HS-5 (cell line): ENCODE results near the gene SEC22C.

Experiments
- DNase-seq: peaks from one replicate; pipeline ENCODE4 v3.0.0-alpha.2; 2012; ENCODE audit warnings: low read depth

SEC22C gene

DNA sequence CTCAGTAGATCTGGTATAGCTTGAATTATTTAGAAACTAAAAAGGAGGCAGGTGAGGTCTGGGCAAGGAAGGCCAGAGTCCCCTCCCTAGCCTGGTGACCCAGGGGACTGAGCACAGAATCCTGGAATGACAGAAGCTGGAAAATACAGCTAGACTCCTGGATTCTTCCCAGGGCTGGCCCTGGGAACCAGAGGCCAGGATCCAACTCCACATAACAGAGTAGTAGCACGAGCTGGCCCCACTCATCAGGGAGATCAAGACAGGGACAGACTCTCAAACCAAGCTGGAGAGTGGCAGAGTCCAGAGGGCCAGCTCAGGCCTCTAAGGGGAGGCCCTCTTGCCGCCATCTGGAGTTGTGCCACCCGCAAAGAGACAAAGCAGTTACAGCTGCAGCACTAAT lies 68.6 kb downstream of the SEC22C start:
- no peak for DNase-seq

DNA sequence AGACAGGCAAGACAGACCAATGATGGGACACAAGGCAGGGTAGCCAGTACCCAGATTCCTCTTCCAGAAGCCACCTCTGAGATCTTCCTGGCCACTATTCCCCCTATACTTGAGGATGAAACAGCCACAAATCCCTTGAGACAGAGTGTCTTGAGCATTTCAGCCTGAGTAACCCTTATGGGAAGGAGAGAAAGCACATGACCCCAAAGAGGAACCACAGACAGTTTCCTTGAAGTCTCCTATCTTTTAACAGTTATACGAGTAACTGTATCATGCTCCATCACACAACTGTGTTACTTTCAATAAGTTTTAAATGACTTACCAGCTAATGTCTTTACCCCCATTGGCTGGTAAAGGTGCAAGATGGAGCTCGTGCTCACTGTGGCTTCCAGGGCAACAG lies 70.0 kb downstream of the SEC22C start:
- DNase-seq, result no peak

DNA sequence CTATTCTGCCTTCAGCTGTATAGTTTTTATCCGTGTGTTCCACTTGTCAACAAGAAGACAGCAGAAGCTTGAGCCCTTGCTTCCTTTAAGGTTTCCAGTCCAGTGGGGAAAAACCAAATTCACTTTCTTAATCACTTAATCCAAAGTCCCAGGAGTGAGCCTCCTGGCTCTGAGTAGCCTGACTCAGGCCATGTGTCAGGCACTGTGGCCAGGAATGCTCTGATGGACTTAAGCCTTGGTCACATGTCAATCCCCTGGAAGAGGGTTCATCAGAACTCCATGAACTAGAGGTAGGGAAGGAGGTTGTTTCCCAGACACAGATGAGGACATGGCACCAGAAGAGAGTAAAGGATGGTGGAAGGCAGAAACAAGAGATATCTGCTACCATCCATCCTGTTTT lies 70.6 kb downstream of the SEC22C start:
- no peak for DNase-seq

DNA sequence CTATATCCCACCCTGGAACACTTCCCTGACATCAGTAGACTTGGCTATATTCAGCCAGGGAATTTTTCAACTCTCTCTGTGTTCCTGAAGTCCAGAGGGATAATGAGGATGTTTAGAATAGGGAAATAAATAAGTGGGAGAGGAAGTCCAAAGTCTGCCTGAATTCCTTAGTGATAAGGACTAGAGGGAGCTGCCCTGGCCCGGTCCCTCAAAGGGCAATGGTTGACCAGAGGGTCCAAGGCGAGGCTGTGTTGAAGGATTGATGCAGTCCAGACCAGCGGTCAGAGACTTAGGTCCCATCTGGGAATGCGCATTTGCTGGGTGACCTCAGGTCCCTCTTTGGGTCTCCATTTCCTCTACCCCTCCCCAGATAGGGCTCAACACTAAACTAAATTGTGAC lies 71.4 kb downstream of the SEC22C start:
- DNase-seq, result no peak

DNA sequence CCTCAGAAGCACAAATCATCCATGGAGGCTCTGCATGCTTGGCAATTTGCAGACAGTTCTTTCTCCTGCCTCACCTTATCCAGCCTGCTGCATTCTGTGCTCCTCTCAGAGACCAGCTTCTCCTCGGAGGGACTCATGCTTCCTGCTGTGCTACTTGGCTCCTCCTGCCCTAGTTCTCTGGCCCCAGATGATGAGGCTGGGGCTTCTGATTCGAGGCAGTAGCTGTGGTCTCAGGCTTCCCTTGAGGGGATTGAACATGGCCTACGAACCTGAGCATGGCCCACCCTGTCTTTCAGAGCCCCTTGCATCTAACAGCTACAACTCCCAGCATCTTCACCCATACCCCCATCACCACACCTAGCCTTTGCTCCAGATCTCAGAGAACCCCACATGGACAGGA lies 72.7 kb downstream of the SEC22C start:
- DNase-seq, result no peak

DNA sequence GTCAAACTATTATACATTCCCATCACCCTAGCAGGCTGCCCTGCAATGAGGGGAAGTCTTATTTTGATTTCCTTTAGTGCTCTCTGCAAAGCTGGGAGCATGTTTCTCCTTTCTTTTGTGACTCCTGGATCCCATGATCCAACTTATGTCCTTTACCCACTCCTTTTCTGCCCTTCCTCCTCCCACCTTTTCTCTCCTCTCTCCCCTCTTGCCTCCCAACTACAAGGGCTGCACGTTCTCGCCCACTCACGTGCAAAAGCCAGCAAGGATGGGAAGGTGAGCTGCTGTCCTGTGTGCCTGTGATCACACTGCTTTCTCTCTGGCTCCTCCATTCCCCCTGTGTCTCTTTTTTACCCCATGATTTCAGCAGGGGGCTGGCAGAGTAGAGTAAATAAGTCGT lies 73.2 kb downstream of the SEC22C start:
- DNase-seq, result no peak

DNA sequence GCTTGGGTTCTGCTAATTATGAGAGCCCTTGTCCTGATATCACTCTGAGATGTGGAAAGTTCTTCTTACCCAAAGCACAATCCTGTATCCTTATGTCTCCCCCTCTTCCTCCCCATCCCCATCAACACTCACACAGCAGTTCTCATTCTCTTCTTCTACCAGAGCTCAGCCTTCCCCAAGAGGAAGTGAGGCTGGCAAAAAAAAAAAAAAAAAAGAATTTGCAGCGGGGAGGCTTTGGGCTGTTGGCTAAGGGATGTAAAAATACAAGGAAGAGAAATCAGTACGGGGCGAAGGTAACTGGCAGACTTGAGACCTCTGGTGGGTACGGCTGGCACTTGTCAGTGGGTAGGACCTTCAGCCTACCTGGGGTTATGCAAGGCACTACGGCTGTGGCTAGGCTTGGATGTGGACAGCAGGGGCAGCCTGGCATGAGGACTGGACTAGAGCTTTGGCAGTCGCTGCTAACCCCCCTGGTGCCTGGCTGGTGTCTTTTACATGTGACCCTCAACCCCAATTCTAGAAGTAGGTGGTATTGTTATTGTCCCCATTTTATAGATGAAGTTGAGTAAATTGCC lies 73.9 kb downstream of the SEC22C start:
- DNase-seq, result no peak

DNA sequence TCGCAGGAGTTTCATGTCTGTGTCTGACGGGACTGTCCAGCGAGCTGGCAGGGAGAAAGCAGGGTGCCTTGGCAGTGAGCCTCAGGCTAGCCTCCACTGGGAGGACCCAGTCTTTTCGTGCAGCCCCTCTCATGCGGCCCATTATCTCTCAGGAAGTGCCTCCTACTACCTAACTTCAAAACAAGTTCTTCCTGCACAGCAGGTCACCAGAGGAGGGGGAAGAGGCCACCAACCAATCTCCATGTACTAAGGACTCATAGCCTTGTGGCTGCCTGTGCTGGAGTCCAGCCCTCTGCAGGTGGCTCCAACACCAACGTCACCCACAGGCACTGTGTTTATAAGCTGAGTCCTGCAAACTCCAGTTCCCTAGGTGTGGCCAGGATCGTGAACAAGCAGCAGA lies 74.5 kb downstream of the SEC22C start:
- no peak for DNase-seq

DNA sequence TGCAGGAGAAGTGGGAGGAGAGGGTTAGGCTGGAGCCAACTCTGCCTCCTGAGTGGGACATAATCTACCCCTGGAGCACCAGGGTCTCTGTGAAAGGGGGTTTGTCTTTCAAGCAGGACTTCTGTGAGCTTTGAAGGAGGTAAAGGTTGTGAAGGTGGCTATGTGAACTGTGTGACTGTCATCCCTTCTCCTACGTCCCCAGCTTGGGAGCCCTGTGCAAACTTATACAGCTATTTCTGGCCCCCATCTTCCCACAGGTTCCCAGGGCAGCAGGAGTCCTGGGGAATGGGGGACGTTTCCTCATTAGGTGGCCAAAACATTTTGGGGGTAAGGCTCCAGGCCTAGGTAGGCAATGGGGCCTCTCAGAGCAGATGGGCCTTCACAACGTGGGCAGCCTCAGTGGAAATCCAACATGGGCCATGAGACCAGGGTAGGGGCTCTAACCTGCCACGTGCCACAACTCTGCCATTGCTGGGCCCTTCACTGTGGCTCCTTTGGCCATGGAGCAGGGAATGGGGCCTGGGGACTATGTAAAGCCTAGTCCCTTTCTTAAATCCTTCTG lies 75.8 kb downstream of the SEC22C start:
- no peak for DNase-seq

DNA sequence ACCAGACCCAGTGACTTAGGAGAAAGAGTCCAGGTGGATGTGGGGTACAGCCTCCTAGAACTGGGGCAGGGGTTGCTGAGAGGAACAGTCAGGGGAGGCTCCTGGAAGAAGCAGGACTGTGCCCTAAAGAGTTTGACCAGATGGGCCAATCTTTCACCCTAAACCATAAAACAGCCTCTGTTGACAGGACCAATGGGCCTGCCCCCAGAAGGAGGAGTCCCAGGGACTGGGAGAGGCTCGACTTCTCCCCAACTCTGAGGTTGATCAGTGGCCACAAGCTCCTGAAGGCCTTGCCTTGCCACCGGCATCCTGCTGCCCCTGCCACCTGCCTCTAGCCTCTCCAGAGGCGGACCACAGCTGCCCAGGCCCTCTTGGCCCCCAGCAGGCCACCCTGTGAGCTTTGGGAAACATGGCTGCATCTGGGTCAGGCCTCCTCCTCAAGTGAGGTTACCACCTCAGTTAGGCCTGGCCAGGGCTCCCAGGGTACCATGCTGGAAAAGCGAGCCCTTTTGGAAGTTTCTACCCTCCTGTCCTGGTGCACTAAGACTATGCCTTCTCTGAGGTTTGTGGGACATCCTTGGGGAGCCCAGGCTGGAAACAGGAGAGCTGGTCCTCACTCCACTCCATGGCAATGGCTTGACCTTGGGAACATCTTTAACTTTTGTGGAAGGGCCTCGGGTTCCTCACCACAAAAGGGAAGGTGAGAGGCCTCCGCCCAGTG lies 76.5 kb downstream of the SEC22C start:
- DNase-seq, result no peak

DNA sequence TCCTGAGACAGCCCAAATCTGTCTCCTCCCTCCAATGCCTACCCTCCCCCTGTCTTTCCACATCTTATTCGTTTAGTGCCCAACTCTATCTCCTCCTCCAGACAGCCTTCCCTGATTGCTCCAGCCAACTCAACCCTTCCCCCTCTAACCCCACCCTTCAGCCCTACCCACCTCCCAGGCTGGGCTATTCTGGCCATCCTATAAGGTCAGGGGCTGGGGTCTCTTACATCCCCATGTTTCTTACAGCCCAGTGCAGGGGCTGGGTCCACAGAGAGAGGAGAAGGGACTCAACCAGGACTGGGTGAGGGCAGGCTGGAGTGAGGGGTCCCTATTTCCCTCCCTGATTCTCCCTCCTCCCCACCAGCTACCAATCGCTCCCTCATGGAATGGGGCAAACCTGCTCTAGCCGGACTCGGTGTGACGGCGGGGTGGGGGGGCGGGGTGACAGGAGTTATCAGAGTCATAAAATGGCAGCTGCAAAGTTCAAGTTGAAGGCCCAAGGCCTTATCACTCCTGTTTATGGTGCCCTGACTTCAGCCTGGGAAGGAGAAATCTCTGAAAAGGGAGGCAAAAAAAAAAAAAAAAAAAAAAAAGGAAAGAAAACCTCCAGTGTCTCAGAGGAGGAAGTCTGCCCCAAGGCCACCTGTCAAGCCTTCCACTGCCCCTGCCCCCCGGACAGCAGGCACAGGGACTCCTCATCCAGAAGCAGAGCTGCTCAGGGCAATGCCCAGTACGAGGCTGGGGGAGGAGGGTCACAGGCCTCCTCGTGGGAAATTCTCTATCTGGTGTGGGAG lies 77.2 kb downstream of the SEC22C start:
- DNase-seq, result no peak

DNA sequence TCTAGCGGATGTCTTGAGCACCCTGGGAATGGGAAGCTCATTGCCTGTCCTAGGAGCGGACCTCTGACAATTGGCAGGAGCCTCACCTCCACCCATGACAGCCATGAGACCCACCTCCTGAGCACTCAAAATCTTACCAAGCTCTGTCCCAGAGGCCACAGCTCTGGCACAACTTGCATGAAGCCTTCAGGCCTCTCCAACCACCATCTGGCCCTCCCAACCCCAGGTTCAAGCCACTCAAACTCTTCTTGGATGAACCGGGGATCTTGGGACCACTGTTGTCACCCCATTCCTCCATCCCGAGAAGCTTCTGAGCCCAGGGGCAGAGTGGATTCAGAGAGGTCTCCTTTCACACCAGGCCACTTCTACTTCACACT lies 77.8 kb downstream of the SEC22C start:
- no peak for DNase-seq

DNA sequence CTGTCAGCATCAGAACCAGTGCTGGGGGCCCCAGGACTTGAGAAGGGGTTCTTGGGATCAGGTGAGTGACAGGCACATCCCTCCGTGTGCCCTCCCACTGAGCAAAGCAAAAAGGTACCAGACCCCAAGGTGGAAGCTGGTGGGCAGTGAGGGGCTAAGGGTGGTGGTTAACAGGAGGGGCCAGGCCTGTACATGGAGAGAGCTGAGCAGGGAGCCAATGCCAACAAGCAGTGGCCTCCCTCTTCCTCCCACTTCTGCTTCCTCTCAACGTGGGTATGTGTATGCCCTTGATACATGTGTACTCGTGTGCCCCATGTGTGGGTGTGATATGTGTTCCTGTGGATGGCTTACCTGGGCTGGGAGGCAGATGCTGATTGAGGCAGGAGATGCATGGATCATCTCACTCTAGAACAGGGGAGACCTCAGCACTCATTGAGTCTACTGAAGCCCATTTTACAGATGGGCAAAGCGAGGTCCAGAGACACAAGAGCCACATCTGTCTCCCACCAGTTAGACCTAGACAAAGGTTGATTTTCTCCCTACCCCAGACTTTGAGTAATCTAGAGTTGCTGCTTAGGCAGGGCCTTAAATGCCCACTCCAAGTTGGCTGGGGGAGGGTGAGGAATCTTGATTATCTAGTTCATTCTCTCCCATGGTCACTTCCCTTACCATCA lies 78.4 kb downstream of the SEC22C start:
- DNase-seq, result no peak

DNA sequence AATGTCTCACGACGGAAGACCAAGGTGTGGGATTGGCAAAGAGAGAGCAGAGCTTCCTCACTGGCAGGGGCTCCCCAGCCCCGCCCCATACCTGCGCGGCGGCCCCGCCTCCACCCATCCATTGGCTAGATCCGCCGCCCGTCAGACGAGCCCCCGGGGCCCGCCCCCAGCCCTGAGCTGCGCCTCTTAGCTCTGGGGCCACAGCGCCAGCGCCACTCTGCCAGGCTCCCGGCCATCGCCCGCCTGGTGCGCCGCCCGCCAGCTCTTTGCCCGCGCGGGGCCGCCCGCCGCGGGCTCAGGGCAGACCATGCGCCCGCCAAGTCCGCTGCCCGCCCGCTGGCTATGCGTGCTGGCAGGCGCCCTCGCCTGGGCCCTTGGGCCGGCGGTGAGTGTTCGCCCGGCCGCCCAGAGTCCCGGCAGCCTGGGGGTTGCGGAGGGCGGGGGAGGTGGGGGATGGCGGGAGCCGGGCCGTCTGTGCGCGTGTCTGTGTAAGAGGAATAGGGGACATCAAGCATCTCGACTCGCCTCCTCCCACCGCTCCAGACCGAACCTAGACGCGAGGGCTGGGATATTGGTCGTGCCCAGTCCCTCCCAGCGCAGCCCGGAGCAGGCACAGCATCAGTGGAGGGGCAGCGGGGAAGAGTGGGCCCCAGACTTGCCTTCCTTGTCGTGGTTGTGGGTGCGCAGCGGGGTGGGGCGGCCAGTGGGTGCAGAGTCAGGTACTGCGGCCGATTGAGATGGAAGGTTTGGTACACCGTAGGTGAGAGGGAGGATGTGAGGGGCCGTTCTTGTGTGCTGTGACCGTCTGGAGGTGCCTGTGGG lies 79.1 kb downstream of the SEC22C start, which contains the start of gene VIPR1:
Gene VIPR1 (plus strand): TSS at position 215 of the 822 bp plus-strand sequence. CDS start 93 bp downstream, at position 308.
- DNase-seq, result no peak

DNA sequence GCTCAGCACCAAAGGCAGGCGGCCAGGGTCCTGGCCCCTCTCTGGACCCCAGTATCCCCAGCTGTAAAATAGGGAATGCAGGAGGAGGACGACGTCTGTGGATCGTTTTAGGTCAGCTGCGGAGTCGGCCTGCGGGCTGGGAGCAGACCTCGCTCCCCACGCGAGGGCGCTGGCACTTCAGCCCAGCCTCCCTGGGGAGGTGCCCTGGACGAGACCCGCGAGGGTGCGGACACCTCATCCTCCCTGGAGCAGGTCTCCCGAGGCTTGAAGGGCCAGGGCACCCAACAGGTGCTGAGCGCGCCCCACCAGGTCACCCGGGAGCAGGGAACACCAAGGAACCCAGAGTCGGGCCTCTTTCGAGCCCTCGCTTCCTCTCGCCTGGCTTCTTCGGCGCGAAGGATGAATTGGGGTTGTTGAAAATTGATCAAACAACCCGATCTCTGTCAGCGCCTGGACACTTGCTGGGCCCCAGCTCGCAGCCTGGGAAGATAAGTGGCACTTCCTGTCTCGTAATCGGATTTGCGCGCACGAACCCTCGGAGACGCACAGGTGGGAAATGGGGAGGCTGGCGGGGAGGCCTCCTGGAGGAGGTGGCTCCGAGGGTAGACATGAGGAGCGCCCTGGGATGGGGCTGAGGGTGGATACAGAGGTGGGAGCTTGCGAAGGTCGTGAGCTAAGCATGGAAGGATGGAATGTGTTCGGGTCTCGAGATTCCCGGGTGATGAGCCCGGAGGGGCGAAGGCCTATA lies 79.9 kb downstream of the SEC22C start:
- no peak for DNase-seq

DNA sequence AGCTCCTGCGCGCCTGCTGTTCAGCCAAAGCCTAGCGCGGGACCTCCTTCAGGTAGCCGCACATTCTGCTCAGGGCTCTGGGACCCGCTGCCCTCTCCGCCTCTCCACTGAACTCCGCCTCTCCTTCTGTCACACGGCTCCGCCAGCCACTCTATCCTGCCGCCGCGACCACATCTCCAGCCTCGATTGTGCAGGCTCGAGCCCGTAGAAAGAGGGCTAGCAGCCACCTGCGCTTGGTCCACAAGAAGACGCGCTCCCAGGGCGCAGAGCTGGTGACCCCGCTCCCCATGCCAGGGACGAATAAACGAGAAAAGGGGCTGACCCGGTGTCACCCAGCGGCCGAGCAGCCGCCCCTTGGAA lies 80.5 kb downstream of the SEC22C start:
- no peak for DNase-seq

DNA sequence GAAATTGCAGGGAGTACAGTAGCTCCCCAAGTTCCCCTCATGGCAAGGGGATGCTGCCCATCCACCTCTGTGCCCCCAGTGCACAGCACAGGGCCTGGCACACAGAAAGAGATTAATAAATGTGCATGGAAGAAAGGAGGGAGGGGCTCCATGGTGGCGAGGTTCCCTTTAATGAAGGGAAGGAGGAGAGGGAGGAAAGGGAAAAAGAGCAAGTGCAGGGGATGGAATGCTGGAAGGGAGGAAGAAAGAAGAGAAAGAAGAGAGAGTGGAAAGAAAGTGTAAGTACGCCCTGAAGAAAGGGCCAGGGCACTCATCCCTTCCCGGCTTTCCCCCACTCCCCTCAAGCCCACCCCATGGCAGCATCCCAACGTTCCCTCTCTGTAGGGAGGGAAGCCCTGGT lies 80.9 kb downstream of the SEC22C start:
- DNase-seq, result no peak

DNA sequence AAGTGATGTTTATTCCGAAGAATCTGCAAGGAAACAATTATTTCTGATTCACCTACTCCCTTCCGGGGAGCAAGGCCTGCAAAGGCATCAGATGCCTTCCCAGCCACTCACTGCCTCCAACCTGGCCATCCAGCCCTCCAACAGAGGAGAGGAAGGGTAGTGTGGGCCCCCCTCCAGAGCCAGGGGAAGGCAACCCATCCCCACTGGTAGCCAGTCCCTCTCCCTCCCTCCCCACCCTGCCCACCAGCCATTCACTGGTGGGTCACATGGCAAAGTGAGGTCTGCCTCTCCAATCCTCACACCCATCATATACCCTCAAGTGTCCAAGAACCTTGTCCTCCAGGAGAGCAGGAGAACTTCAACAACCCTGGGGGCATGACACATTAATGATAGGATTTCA lies 81.7 kb downstream of the SEC22C start:
- DNase-seq, result no peak

DNA sequence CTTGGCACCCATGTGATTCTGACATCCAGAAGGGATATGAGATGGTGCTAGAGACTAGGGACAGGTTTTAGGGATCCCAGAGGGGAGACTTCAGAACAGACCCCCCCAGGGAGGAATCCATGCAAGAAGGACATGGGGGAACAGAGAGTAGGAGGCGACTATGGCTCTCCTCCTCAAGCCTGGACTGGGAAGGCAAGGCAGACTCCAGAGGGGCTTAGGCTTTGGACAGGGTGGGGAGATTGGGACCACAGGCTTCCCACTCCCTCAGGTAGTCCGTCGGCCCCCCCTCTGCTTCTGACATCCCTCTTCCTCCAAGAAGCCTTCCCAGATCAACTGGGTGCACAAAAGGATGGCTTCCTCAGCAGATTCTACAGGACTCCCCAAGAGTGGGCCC lies 82.3 kb downstream of the SEC22C start:
- no peak for DNase-seq

DNA sequence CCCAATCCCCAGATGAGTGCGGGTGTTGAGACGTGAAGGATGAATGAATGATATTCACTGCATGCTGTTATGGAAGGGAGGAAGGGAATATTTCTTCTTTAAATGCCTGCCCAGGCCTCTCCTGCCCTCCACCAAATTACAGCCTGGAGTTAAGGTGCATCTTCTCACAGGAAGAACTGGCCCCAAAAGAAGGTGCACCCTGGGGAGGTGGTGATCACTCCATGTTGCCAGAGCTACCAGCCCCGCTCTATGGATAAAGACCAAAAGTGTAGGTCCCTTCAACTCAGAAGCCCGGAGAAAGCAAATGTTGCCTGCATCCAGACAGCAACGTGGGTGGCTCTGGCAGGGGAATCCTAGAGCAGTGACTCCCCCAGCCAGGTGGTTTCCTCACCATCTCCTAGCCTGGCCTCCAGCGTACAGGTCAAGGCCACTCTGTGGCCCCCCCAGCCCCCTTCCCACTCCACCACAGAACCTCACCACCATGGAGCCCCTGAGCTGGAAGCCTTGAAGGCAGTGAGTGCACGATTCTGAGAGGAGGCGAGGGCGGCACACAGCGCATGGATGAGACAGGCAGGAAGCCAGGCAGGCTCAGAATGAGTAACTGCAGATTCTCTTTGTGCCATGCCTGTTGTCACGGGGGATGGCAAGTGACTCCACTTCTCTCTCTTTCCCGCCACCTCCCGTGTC lies 82.8 kb downstream of the SEC22C start:
- no peak for DNase-seq
